Keratinocyte (primary cell): ENCODE data around the gene GGA2. TPM values are rescaled to one million over a fixed set of nuclear protein-coding genes. Genes with fewer than 3 reads are reported as not detected.

Experiments
- DNase-seq: peaks from one replicate; pipeline ENCODE4 v3.0.0-alpha.2; 2011; ENCODE audit warnings: low read depth, missing footprints, low spot score
- FAIRE-seq: peaks from 2 replicates; lab custom pipeline; 2011; peaks lifted over from hg19 to GRCh38; lab: Jason Lieb, UNC
- H2AFZ ChIP-seq: 2 replicates; pipeline ENCODE4 v1.6.0; 2012; ENCODE audit warnings: low read length, control low read depth, inconsistent platforms; ENCODE audit not compliant: control insufficient read depth
- H3K27ac ChIP-seq: 2 replicates; pipeline ENCODE4 v1.5.1; 2011; ENCODE audit warnings: low read length; ENCODE audit not compliant: control insufficient read depth, insufficient read depth
- H3K27me3 ChIP-seq: 3 replicates; pipeline ENCODE4 v1.6.0; 2011; ENCODE audit warnings: low read length; ENCODE audit not compliant: control insufficient read depth, insufficient read depth; ENCODE audit errors: extremely low read depth
- H3K36me3 ChIP-seq, 2 experiments: 2 replicates in 1 of 2; 3 replicates in 1 of 2; pipeline ENCODE4 v1.5.1; 2011; ENCODE audit warnings: low read length in 2 of 2, mild to moderate bottlenecking in 1 of 2; ENCODE audit not compliant: control insufficient read depth in 2 of 2, insufficient read depth in 2 of 2; ENCODE audit errors: extremely low read depth in 1 of 2
- H3K4me1 ChIP-seq: 3 replicates; pipeline ENCODE4 v1.5.1; 2011; ENCODE audit warnings: low read length; ENCODE audit not compliant: control insufficient read depth, insufficient read depth; ENCODE audit errors: extremely low read depth
- H3K4me2 ChIP-seq: 3 replicates; pipeline ENCODE4 v1.6.0; 2011; ENCODE audit warnings: low read depth, low read length; ENCODE audit not compliant: control insufficient read depth, insufficient read depth; ENCODE audit errors: extremely low read depth
- H3K4me3 ChIP-seq, 3 experiments: fragments of 200-600 bp in 1 of 3; sonication (generic) in 1 of 3; 2 replicates in 2 of 3; 3 replicates in 1 of 3; pipeline ENCODE4 v1.5.1; 2011 to 2016; ENCODE audit warnings: low read length in 3 of 3, mild to moderate bottlenecking in 3 of 3, control low read depth in 2 of 3, inconsistent platforms in 1 of 3, low read depth in 1 of 3, mixed read lengths in 1 of 3, mixed run types in 1 of 3, moderate library complexity in 1 of 3; ENCODE audit not compliant: control insufficient read depth in 2 of 3, insufficient read depth in 2 of 3; ENCODE audit errors: extremely low read depth in 1 of 3
- H3K79me2 ChIP-seq: 2 replicates; pipeline ENCODE4 v1.6.0; 2012; ENCODE audit warnings: low read length; ENCODE audit not compliant: control insufficient read depth, insufficient read depth
- H3K9ac ChIP-seq: 3 replicates; pipeline ENCODE4 v1.6.0; 2011; ENCODE audit warnings: low read length; ENCODE audit not compliant: control insufficient read depth, insufficient read depth; ENCODE audit errors: extremely low read depth
- H3K9me1 ChIP-seq: 3 replicates; pipeline ENCODE4 v1.6.0; 2011; ENCODE audit warnings: low read length; ENCODE audit not compliant: control insufficient read depth, insufficient read depth; ENCODE audit errors: extremely low read depth
- H3K9me3 ChIP-seq: 2 replicates; pipeline ENCODE4 v1.5.1; 2012; ENCODE audit warnings: low read depth, low read length; ENCODE audit not compliant: control insufficient read depth
- H4K20me1 ChIP-seq: 3 replicates; pipeline ENCODE4 v1.6.0; 2011; ENCODE audit warnings: low read length; ENCODE audit not compliant: control insufficient read depth, insufficient read depth; ENCODE audit errors: extremely low read depth
- EZH2 ChIP-seq: IDR thresholded peaks from one replicate; pipeline ENCODE4 v1.6.1; 2012; ENCODE audit warnings: inconsistent platforms, mild to moderate bottlenecking, low read length, moderate library complexity
- dilution Hi-C: fragments of 300-500 bp; cut with MboI; formaldehyde crosslinking; loops from one replicate; pipeline ENCODE4 v1.7.0; 2020; ENCODE audit warnings: low sequenced_read_pairs; ENCODE audit not compliant: extremely low pct_ligation_motif_present
- polyA plus RNA-seq, 5 experiments: library from polyadenylated mRNA; depleted of rRNA in 3 of 5; stranded (reverse) in 3 of 5; stranded (forward) in 1 of 5; unstranded in 1 of 5; fragments of >200 nt; gene quantifications; 1 replicate in 1 of 5; 2 replicates in 3 of 5; 3 replicates in 1 of 5; pipeline versions ENCODE4 v1.2.1 to v1.2.3, GENCODE V29; 2011 to 2012; ENCODE audit warnings: missing spikeins in 2 of 5, low read depth in 1 of 5, low replicate concordance in 1 of 5
- TF ChIP-seq, protein P1 (sequence below), 3 experiments: IDR thresholded peaks in 1 of 3; conservative IDR thresholded peaks in 1 of 3; optimal IDR thresholded peaks in 1 of 3; 2 replicates in 2 of 3; 3 replicates in 1 of 3; pipeline versions ENCODE3 to v1.5.1; 2011; ENCODE audit warnings: low read length in 3 of 3, mild to moderate bottlenecking in 3 of 3, moderate library complexity in 2 of 3, control low read depth in 1 of 3, inconsistent platforms in 1 of 3; ENCODE audit not compliant: insufficient read depth in 2 of 3; ENCODE audit errors: extremely low read depth in 1 of 3

Gene GGA2
- polyA plus RNA-seq, 1 donor (not counting 4 experiments of a cell fraction or from before 2014, with no cell fraction given): 54.1 TPM

DNA sequence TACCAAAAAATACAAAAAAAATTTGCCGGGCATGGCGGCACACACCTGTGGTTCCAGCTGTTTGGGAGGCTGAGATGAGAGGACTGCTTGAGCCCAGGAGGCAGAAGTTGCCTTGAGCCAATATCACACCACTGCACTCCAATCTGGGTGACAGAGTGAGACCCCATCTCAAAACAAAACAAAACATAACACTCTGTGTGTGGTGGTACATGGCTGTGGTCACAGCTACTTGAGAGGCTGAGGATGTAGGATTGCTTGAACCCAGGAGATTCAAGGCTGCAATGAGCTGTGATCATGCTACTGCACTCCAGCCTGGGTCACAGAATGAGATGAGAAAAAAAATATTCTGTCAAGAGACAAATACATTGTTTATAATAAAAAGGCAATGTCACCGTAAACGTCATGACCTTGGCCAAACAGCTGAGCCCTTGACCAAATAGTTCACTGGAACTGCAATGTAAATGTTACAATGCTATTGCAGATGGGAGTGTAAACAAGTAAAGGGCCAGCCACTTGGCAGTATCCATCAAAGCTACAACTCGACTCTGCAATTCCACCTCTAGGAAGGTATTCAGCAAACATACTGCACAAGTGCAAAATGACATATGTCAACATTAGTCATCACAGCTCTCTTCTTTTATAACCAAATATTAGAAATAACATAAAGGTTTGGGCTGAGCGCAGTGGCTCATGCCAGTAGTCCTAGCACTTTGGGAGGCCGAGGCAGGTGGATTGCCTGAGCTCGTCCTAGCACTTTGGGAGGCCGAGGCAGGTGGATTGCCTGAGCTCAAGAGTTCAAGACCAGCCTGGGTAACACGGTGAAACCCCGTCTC is 29.9 kb upstream of the GGA2 start:
- H3K27ac ChIP-seq: no peak overlapping the region

DNA sequence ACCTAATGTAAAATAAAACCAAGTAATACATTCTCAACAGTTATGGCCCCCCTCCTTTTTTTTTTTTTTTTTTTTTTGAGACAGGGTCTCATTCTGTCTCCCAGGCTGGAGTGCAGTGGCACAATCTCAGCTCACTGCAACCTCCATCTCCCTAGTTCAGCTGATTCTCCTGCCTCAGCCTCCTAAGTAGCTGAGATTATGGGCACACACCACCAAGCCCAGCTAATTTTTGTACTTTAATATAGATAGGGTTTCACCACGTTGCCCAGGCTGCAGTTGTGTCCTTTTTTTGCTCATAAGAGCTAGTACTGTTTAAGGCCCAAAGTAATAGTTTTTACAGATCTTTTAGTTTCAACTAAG is 28.6 kb upstream of the GGA2 start:
- FAIRE-seq: no peak
- Histone ChIP-seq H3K27me3 (no peaks in the 10 kb centered on the region), H3K9ac (no peak overlapping the region), H3K9me1 (no peaks in the 10 kb centered on the region), H3K4me2 (peak overlapping the region; percentile 22), H3K27ac (peak overlapping the region; percentile 61), H3K79me2 (no peaks in the 10 kb centered on the region), H4K20me1 (no peaks in the 10 kb centered on the region), H3K9me3 (no peaks in the 10 kb centered on the region), H3K4me1 (peaks cover 25% of the 10 kb centered on the region), H3K36me3 (peaks cover 13 to 29% of the 10 kb centered on the region in 2 experiments), H2AFZ (no peak overlapping the region), H3K4me3 (no peak overlapping the region)
- DNase-seq: no peak
- TF ChIP-seq EZH2: no peak
- TF ChIP-seq, protein P1, sequence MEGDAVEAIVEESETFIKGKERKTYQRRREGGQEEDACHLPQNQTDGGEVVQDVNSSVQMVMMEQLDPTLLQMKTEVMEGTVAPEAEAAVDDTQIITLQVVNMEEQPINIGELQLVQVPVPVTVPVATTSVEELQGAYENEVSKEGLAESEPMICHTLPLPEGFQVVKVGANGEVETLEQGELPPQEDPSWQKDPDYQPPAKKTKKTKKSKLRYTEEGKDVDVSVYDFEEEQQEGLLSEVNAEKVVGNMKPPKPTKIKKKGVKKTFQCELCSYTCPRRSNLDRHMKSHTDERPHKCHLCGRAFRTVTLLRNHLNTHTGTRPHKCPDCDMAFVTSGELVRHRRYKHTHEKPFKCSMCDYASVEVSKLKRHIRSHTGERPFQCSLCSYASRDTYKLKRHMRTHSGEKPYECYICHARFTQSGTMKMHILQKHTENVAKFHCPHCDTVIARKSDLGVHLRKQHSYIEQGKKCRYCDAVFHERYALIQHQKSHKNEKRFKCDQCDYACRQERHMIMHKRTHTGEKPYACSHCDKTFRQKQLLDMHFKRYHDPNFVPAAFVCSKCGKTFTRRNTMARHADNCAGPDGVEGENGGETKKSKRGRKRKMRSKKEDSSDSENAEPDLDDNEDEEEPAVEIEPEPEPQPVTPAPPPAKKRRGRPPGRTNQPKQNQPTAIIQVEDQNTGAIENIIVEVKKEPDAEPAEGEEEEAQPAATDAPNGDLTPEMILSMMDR (optimal IDR thresholded peaks at IDR 0.05 in 1 of 3, IDR thresholded peaks at IDR 0.05 in 1 of 3, conservative IDR thresholded peaks at IDR 0.05 in 1 of 3; ENCODE audit: extremely low read depth in 1 of 3, insufficient read depth in 2 of 3, low read length in 3 of 3): no peak
- dilution Hi-C loops: no loop called here

More for the DNA sequence above, 29.9 kb upstream of the GGA2 start:
- H3K4me3 ChIP-seq: no peak overlapping the region
- peaks cover 6 to 29% of the 10 kb centered on the region in 2 experiments for H3K36me3 ChIP-seq
- FAIRE-seq (peak; percentile 68), DNase-seq (no peak)
- dilution Hi-C loops: no loop called here
- H4K20me1 ChIP-seq: no peaks in the 10 kb centered on the region
- no peaks in the 10 kb centered on the region for H3K79me2 ChIP-seq
- no peak overlapping the region for H2AFZ ChIP-seq
- H3K9me1 ChIP-seq: no peaks in the 10 kb centered on the region
- H3K27me3 ChIP-seq: no peaks in the 10 kb centered on the region
- no peak for TF ChIP-seq EZH2
- TF ChIP-seq, protein P1 (optimal IDR thresholded peaks at IDR 0.05 in 1 of 3, IDR thresholded peaks at IDR 0.05 in 1 of 3, conservative IDR thresholded peaks at IDR 0.05 in 1 of 3; ENCODE audit: extremely low read depth in 1 of 3, insufficient read depth in 2 of 3, low read length in 3 of 3): no peak
- H3K4me1 ChIP-seq: peaks cover 25% of the 10 kb centered on the region
- H3K4me2 ChIP-seq: no peak overlapping the region
- H3K9ac ChIP-seq: no peak overlapping the region
- H3K9me3 ChIP-seq: no peaks in the 10 kb centered on the region
